HG03045 (cell line): ENCODE data around the gene ADH6.
"Not testable (repeated sequence)": the region's sequence is repeated elsewhere in the genome, so short reads cannot be mapped to it uniquely, and the experiment has no call there.

Experiments used
- ATAC-seq: cut with Tn5 transposase; IDR thresholded peaks from one replicate; pipeline ENCODE4 v1.9.1; 2021; ENCODE audit warnings: mild to moderate bottlenecking, moderate library complexity; ENCODE audit not compliant: unreplicated experiment

Gene ADH6

GRCh38 chr4:99219072-99219471 lies at the start of gene ADH6:
Gene ADH6 (minus strand): TSS chr4:99219246. CDS start chr4:99219152, 94 bp downstream.
- ATAC-seq = no peak

GRCh38 chr4:99264927-99265326 lies 45.9 kb upstream of the ADH6 start:
- ATAC-seq = no peak

GRCh38 chr4:99252746-99253145 lies 33.7 kb upstream of the ADH6 start:
- ATAC-seq = no peak

- ATAC-seq = no peak
These were observed 29.7 kb upstream of the ADH6 start for GRCh38 chr4:99248714-99249113.

- ATAC-seq = no peak
These were observed 16.9 kb upstream of the ADH6 start for GRCh38 chr4:99235955-99236354.

GRCh38 chr4:99234331-99235010 lies 15.4 kb upstream of the ADH6 start:
- ATAC-seq = no peak

- ATAC-seq = not testable (repeated sequence)
These were observed 14.4 kb upstream of the ADH6 start for GRCh38 chr4:99233397-99233796.

GRCh38 chr4:99228706-99229105 lies 9.7 kb upstream of the ADH6 start:
- not testable (repeated sequence) for ATAC-seq

- not testable (repeated sequence) for ATAC-seq
These were observed 8.6 kb upstream of the ADH6 start for GRCh38 chr4:99227646-99228045.

- no peak for ATAC-seq
These were observed 2.9 kb upstream of the ADH6 start for GRCh38 chr4:99221980-99222379.

- ATAC-seq = no peak
These were observed 433 bp upstream of the ADH6 start for GRCh38 chr4:99219479-99219878.

- no peak for ATAC-seq
These were observed 3.5 kb downstream of the ADH6 start for GRCh38 chr4:99215521-99215920.

GRCh38 chr4:99210789-99211188 lies 8.3 kb downstream of the ADH6 start:
- no peak for ATAC-seq

- ATAC-seq = no peak
These were observed 9.4 kb downstream of the ADH6 start for GRCh38 chr4:99209671-99210070.

- no peak for ATAC-seq
These were observed 10.3 kb downstream of the ADH6 start for GRCh38 chr4:99208719-99209075.

GRCh38 chr4:99207911-99208718 lies 10.9 kb downstream of the ADH6 start:
- no peak for ATAC-seq

GRCh38 chr4:99207069-99207743 lies 11.8 kb downstream of the ADH6 start:
- ATAC-seq = no peak

GRCh38 chr4:99205153-99205979 lies 13.7 kb downstream of the ADH6 start:
- ATAC-seq = no peak

- ATAC-seq = no peak
These were observed 16.5 kb downstream of the ADH6 start for GRCh38 chr4:99202536-99202935.

- no peak for ATAC-seq
These were observed 17.0 kb downstream of the ADH6 start for GRCh38 chr4:99202094-99202493.

GRCh38 chr4:99201690-99202089 lies 17.4 kb downstream of the ADH6 start:
- no peak for ATAC-seq
